Hematopoietic multipotent progenitor cell treated with erythropoietin and hydrocortisone succinate and interleukin-3 and kit ligand, for 8 days (in vitro differentiated cells): ENCODE data around the gene INTS13.
A peak's percentile ranks its signal among the peaks of the same experiment; 100 is the strongest.
"Not testable (repeated sequence)": the region's sequence is repeated elsewhere in the genome, so short reads cannot be mapped to it uniquely, and the experiment has no call there.

ENCODE experiments used
- DNase-seq: peaks from one replicate; pipeline ENCODE4 v3.0.0-alpha.2; 2015

INTS13 gene

GRCh38 chr12:26937863-26938700 is at the start of gene INTS13, which contains the start of gene FGFR1OP2:
TSS of gene INTS13 (minus strand) at chr12:26937981. CDS start at chr12:26936803, 1,178 bp downstream.
TSS of gene FGFR1OP2 (plus strand) at chr12:26938470. CDS start at chr12:26954159, 15,689 bp downstream.
- DNase-seq: peak; percentile 99

DNA sequence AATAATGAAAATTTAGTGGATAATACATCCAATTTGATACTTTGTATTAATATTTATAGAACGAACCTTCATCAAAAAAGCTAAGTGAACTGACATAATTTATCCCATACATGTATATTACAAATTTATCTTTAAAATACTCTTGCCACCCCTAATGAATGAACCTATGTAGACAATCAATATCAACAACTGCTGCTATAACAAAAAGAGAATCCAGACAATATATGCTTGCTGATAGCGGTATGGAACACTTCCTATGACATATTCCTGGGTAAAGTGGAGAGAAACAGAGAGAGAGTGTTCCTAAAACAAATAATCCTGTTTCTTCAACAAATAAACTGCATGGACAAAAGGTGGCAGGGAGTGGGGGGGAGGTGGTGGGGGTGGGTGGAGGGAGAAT is 45.1 kb upstream of the INTS13 start:
- no peak for DNase-seq

DNA sequence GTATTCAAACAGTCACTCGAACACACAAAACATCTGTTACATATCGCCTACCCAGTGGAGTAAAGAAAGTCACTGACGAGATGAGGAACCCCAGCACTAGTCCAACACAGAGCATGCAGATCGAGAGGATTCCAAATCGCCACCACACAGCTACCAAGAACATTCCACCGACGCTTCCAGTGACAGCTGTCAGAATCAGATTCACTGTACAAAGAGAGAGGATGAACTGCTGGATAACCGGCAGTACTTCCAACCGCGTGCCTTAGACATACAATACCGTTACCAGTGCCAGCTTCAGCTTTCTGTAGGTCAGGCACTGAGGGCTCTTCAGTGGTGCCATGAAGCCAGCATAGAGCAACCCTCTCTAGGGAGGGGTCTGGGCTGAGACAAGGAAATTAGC is 42.0 kb upstream of the INTS13 start:
- DNase-seq: no peak

GRCh38 chr12:26978801-26979200 is 41.0 kb upstream of the INTS13 start:
- no peak for DNase-seq

- no peak for DNase-seq
These were observed 38.9 kb upstream of the INTS13 start for GRCh38 chr12:26976687-26977086.

DNA sequence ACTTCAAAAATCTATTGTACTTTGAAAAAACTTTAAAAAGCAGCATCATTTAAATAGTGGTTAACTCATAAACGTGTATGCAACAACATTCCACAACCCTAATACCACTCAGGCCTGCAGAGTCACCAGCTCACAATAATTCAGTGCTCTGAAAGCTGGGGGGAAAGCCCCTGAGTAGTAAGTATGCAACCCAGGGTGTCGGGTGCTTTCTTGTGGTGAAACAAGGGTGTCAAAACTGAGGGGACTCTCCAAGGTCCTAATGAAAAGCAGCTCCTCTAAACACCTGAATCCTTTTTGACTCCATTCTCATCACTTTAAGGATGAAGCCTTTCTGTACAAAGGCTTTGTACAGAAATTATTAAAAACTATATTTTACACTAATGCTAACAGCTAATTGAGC is 34.2 kb upstream of the INTS13 start:
- no peak for DNase-seq

DNA sequence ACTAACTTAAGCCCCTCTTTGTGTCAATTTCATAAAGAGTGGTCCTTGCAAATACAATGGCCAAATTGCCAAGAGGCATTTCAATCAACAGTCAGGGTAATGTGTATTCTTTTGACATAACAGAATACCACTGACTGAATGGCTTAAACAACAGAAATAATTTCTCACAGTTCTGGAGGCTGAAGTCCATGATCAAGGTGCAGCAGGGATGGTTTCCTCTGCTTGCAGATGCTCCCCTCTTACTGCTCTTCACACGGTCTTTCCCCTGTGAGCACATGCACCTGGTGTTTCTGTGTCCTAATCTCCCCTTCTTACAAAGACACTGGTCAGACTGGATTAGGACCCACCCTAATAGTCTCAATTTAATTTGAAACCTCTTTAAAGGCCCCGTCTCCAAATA is 32.4 kb upstream of the INTS13 start:
- DNase-seq: no peak

DNA sequence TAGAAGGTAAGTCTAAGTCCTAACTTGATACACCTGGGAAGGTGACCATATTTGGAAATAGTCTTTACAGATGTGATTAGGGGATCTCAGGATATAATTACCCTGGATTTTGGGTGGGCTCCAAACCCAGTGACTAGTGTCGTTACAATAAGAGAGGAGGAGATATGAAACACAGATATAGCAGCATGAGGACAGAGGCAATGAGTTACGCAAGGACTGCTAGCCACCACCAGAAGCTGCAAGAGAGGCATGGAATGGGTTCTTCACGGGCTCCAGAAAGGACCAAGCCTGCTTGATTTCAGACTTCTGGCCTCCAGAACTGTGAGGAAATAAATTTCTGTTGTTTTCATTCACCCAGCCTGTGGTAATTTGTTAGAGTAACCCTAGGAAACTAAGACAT is 29.1 kb upstream of the INTS13 start:
- no peak for DNase-seq

DNA sequence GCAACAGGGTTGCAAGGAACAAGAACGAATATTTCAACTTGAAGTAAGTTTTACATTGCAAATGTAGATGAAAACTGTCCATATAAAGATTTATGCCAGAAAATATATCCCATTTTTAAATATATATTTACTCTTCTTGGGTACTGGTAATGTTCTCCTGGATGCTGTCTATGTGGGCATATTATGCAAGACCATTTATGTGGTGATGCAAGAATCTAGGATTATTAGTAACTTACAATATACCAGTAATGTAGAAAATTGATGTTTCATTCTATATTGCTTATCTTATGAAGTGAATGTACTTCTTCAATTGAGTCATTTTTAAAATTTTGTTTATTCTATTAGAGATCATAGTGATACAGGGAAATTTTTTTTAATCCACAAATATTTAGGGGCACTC is 25.6 kb upstream of the INTS13 start:
- DNase-seq: no peak

- DNase-seq: no peak
These were observed 24.0 kb upstream of the INTS13 start for GRCh38 chr12:26961803-26962202.

- DNase-seq: not testable (repeated sequence)
These were observed 23.6 kb upstream of the INTS13 start for GRCh38 chr12:26961391-26961790.

GRCh38 chr12:26954027-26954426 is 16.2 kb upstream of the INTS13 start:
- no peak for DNase-seq

DNA sequence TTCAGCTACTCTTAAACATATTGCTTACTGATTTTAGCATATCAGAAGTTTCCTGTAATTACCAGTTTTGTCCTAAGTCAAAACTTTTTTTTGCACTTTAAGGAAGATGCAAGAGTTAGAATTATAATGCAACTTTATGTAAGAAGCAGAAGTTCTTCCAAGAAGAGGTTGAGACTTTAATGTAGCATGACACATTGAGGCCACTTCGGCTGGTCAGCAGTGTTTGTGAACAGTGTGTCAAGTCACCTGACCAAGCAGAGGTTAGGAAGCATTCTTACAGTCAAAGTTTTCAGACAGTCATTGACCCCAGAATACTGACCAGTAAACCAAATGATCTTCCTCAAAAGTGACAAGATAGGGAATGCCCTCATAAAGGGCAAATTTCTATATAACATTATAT is 15.7 kb upstream of the INTS13 start:
- no peak for DNase-seq

- DNase-seq: no peak
These were observed 10.5 kb upstream of the INTS13 start for GRCh38 chr12:26948309-26948708.

- no peak for DNase-seq
These were observed 3.4 kb upstream of the INTS13 start for GRCh38 chr12:26941215-26941594.

DNA sequence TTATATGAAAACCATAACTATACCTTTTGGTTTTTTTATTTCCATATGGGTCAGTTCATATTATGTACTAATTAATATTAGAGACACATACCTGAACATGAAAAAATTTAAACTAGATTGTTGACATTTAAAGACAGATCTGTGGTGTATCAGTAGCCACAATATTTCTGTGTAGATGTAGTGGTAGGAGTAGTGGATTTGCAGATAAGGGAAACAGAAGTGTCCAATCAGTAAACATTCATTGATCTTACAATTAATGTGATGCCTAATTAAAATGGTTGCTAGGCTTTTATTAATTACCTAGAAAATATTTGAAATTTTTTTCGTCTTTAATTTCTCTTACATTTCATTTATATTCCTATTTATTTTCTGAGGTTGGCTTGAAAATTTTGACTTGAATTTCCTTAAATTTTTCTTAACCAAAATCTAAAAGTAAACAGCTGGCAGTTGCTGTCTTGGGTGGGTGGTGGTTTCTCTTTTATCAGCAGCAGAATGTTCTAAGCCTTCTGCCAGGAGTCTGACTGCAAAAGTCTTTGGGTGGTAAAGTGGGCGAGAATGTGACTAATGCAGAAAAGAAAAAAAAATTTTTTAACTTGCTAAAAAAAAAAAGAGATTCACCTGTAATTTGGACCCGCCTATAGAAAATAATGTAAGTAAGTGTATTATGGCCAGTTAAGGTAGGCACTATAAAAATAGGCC is 2.9 kb upstream of the INTS13 start:
- DNase-seq: peak; percentile 87

DNA sequence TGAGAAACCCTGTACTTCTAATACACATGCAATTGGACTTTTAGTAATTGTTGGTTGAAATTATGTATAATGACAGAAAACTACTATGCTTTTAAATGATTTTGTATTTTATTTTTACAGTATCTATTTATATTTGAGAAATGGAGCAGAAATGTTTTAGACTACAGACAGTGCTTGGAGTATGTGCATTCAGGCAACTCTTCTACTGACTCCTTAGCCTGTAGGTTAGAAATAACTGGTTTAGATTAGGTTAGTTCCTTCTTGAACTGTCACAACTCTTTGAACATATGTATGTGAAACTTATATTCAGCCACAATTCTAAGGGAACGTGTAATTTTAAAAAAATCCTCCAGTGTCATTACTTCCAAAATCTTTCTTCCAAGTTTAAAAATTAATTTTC is 2.2 kb upstream of the INTS13 start:
- DNase-seq: peak; percentile 38

GRCh38 chr12:26939192-26939832 is 1.5 kb upstream of the INTS13 start:
- DNase-seq: peak; percentile 28

DNA sequence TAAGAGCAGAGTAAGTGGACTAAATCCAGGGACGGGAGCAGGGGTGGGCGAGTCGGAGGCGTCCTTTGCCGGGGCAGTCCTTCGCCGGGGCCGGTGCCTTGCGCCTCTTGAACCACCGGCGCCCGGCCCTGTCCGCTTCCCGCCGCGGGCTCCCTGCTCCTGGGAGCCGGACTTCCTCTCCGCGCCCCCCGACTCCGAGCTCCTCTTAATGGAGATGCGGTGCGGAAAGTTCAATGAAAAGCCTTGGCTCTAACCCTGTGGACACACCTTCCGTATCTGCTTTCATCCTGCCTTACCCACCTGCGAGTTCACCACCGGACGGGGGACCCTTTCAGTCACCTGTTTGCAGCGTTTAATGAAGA is 901 bp upstream of the INTS13 start:
- DNase-seq: no peak

- no peak for DNase-seq
These were observed 328 bp downstream of the INTS13 start for GRCh38 chr12:26937443-26937862.

GRCh38 chr12:26936559-26937442 is 980 bp downstream of the INTS13 start:
- DNase-seq: no peak

DNA sequence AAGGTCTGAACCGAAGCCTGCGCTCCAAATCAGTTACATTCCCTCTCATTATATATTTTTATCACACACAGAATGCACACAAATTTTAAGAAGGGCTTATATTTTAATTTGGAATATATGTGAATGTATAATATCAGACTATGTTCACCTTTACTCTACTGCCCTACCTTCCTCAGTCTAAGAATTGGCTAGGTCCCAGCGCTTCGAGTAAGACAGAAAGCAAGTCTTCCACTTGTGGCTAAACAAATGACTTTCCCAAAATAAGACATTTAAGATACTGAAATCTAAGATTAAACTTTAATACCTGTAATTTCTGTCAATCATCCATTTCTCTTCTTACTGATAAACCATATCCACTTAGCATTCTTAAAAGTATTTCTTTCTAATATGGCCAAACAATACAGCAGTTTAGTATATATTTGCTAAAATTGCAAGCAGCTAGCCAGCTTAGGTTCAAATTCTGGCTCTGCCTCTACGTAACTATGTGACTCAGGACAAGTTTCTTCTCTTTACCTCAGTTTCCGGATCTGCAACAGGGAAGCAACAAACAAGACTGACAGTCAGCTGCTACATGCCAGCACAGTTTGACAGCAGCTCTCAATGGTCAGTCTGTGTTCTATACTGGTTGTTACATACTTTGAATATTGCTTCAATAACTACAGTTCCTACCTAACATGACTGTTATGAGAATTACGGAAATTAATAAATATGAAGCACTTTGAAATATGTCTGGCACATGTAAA is 2.0 kb downstream of the INTS13 start:
- no peak for DNase-seq
